ENCODE results near the gene KYNU.
"Not testable (repeated sequence)": the region's sequence is repeated elsewhere in the genome, so short reads cannot be mapped to it uniquely, and the experiment has no call there.

Gene KYNU

DNA sequence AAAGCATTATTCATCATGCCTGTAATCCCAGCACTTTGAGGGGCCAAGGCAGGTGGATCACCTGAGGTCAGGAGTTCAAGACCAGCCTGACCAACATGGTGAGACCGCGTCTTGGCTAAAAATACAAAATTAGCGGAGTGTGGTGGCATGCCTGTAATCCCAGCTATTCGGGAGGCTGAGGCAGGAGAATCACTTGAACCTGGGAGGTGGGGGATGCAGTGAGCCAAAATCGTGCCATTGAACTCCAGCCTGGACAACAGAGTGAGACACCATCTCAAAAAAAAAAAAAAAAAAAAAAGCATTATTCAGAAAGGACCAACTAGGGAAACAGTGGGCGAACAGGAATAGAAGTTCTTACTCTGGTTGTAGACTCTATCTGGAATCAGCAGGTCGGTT is 8.4 kb upstream of the KYNU start:
- in situ Hi-C loops (cut with HindIII; ENCODE audit: low pct_ligation_motif_present, low pct_unique_long_range_greater_than_20kb, low sequenced_read_pairs); DNase-seq: not testable (repeated sequence)

DNA sequence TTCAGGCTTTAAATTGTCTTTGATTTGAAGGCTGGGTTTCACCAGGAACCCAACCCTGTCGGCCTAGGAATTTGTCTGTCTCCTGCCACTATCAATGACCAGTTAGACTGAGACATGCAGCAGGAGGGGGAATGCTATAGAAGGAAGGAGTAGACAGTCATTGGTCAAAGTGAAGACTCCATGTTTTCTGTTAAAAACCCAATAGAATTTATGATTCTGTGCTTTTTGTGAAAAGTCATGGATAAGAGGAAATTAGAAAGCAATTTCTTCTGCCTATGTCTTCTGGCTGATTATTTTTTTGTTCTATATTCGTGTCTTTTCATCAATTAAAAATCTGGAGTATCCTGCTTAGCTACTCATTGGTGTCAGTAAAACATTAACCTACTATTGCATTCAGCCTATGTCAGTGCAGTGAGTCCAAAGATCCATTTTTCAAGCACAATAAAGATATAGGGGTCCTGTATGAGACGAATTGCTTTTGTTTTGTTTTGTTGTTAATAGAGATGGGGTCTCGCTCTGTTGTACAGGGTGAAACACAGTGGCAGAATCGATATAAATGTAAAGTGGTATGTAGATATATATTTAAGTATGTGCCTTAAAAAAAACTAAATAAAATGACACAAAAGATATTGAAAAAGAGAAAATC is 7.9 kb upstream of the KYNU start:
- no peak for DNase-seq
- in situ Hi-C loops (cut with HindIII; ENCODE audit: low pct_ligation_motif_present, low pct_unique_long_range_greater_than_20kb, low sequenced_read_pairs) = no loop called here

GRCh38 chr2:142870526-142870925 is 6.9 kb upstream of the KYNU start:
- in situ Hi-C loops (cut with HindIII; ENCODE audit: low pct_ligation_motif_present, low pct_unique_long_range_greater_than_20kb, low sequenced_read_pairs) = no loop called here
- no peak for DNase-seq

GRCh38 chr2:142871396-142871795 is 6.1 kb upstream of the KYNU start:
- no peak for DNase-seq
- in situ Hi-C loops (cut with HindIII; ENCODE audit: low pct_ligation_motif_present, low pct_unique_long_range_greater_than_20kb, low sequenced_read_pairs) = no loop called here

GRCh38 chr2:142872882-142873724 is 4.4 kb upstream of the KYNU start:
- in situ Hi-C loops (cut with HindIII; ENCODE audit: low pct_ligation_motif_present, low pct_unique_long_range_greater_than_20kb, low sequenced_read_pairs) = no loop called here
- DNase-seq = no peak

GRCh38 chr2:142873831-142874287 is 3.6 kb upstream of the KYNU start:
- no peak for DNase-seq

DNA sequence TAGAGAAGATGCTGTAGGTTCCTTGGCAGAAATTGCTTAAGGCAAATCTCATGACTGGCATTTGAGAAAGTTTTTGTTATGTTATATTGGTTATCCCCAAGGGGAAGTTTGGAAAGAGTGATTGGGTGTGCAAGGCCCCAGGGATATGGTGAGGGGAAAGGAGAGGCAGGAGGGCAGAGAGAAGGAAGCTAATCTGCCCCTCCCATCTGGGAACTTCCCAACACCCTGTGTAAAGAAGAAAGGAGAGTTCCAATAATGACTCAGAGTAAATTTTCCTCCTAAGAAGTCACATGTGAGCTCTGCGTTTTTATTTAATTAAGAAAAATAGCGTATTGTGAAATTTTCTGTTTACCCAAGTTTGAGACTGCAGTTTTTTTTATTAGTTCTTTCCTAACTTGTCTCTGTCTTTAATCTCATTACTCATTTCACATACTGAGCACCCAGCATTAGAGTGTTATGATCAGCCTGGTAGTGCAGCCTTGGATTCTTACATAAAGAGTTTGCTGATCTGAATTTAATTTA is 3.1 kb upstream of the KYNU start:
- DNase-seq = no peak
- in situ Hi-C loops (cut with HindIII; ENCODE audit: low pct_ligation_motif_present, low pct_unique_long_range_greater_than_20kb, low sequenced_read_pairs) = no loop called here

More at GRCh38 chr2:142873831-142874287, 3.6 kb upstream of the KYNU start:
- in situ Hi-C loops (cut with HindIII; ENCODE audit: low pct_ligation_motif_present, low pct_unique_long_range_greater_than_20kb, low sequenced_read_pairs) = no loop called here

DNA sequence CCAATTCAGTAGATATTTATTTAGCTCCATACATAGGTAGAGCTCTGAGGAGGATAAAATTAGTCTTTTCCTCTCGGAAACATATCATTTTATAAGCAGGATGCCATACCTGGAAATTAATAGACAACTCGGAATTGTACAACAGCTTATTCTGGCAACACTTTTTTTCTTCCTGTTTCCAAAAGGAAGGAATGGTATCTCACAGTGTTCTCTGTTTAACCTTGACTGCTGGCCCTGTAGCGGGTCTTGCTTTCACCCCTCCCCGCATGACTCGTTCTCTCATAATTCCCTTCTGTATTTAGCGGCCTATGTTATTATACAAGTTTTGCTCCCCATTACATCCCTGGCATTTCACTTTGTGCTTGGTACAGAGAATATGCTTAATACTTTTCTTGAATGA is 2.5 kb upstream of the KYNU start:
- in situ Hi-C loops (cut with HindIII; ENCODE audit: low pct_ligation_motif_present, low pct_unique_long_range_greater_than_20kb, low sequenced_read_pairs) = no loop called here
- no peak for DNase-seq

DNA sequence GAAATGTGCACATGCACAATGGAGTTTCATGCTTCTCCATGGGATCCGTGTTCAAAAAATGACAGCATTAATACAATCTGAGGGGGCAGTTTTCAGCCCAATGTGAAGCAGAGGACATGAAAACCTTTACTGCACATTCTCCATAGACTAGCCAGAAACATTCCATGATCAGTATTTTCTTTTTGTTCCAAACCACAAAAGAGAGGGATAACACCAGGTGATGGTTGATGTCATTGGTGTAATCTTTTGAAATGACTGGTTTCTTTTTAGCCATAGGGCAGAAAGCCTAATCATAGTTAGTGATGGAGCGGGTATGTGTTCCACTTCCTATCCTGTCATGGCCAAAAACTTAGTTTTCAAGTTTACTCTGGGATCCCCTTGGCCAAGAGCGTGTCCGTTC is 1.8 kb upstream of the KYNU start:
- in situ Hi-C loops (cut with HindIII; ENCODE audit: low pct_ligation_motif_present, low pct_unique_long_range_greater_than_20kb, low sequenced_read_pairs) = no loop called here
- no peak for DNase-seq

DNA sequence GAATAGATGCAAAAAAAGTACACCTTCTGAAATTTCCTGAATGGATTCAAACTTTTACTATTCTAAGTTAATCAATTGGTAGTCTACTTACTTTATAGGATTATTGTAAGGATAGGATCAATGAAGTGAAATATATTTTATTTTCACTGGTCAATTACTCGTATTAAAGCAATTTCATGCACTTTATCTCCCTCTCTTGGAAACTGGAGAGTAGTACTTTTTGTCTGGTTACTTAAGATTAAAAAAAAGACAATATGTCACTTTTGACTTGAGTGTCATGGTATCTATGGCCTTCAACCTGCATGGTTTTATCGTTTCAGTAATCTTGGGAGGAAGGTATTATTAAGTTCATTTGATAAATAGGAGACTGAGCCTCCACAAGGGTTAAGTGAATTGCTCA is 1.0 kb upstream of the KYNU start:
- no peak for DNase-seq
- in situ Hi-C loops (cut with HindIII; ENCODE audit: low pct_ligation_motif_present, low pct_unique_long_range_greater_than_20kb, low sequenced_read_pairs) = no loop called here

- no peak for DNase-seq
- in situ Hi-C loops (cut with HindIII; ENCODE audit: low pct_ligation_motif_present, low pct_unique_long_range_greater_than_20kb, low sequenced_read_pairs) = no loop called here
Measured at GRCh38 chr2:142878031-142878678, 691 bp downstream of the KYNU start.

DNA sequence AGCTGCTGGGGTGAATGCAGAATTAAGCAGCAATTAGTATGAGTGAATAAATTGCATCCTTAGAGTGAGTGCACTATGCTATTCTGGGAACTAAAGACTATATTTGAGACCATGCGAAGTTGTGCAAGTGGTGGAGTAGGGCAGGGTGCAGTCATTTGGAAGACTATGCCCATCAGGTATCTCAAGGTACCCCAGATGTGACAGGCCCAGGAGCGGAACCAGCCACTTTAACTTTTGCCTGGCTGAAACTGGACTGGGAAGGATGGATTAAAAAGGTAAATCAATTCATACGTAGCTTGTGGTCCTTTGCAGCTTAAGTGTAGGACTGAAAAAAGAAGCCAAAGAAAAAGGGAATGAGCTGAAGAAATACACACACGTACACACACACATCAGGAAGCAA is 1.7 kb downstream of the KYNU start:
- in situ Hi-C loops (cut with HindIII; ENCODE audit: low pct_ligation_motif_present, low pct_unique_long_range_greater_than_20kb, low sequenced_read_pairs) = no loop called here
- no peak for DNase-seq

DNA sequence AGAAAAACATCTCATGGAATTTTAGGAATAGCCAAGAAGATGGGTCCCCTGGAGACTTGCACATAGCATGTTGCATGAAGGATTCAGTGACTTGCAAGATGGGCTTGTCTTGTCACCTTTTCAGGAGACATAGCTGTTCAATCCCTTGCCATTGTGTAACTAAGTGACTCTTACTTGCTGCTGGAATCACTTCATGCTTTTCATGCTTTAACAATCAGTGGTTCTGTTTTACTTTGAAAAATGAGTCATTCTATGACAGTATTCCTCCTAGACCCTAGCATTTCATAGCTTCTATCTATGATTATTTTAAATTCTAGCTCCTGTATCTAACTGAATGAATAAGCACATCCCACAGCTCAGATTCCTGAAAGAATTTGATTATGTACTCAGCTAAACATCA is 2.8 kb downstream of the KYNU start:
- DNase-seq = no peak
- in situ Hi-C loops (cut with HindIII; ENCODE audit: low pct_ligation_motif_present, low pct_unique_long_range_greater_than_20kb, low sequenced_read_pairs) = no loop called here

DNA sequence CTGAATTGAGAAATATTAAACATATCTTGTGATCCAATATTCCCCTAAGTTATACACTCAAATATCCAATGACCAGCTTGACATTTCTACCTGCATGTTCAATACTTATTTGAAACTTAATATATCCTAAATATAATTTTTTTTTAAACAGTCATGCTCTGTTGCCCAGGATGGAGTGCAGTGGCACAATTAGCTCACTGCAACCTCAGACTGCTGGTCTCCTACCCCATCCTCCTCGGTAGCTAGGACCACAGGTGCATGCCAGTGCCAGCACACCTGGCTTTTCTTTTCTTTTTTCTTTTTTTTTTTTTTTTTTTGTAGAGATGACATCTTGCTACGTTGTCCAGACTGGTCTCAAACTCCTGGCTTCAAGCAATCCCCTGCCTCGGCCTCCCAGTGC is 4.2 kb downstream of the KYNU start:
- no peak for DNase-seq
- in situ Hi-C loops (cut with HindIII; ENCODE audit: low pct_ligation_motif_present, low pct_unique_long_range_greater_than_20kb, low sequenced_read_pairs) = no loop called here

DNA sequence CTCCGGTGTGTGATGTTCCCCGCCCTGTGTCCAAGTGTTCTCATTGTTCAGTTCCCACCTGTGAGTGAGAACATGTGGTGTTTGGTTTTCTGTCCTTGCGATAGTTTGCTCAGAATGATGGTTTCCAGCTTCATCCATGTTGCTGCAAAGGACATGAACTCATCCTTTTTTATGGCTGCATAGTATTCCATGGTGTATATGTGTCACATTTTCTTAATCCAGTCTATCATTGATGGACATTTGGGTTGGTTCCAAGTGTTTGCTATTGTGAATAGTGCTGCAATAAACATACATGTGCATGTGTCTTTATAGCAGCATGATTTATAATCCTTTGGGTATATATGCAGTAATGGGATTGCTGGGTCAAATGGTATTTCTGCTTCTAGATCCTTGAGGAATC is 5.0 kb downstream of the KYNU start:
- in situ Hi-C loops (cut with HindIII; ENCODE audit: low pct_ligation_motif_present, low pct_unique_long_range_greater_than_20kb, low sequenced_read_pairs); DNase-seq: not testable (repeated sequence)

GRCh38 chr2:142883526-142883925 is 6.1 kb downstream of the KYNU start:
- in situ Hi-C loops (cut with HindIII; ENCODE audit: low pct_ligation_motif_present, low pct_unique_long_range_greater_than_20kb, low sequenced_read_pairs) = no loop called here
- no peak for DNase-seq

DNA sequence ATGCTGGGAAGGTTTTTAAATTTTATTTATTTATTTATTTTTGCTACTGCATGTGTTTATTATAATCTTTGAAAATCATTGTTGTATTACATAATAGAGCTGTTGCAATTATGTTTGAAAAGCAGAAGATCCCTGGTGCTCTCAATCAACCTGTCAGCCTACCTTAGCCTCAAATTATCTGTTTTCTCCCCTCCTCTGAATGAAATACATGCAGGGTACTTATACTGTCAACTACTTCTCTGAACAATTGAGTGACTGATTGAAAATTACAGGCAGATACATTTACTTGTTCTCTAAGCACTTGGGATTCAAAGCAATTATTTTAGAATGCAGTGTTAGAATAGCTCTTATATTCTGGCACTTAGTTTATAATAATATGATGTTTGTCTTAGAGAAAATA is 8.1 kb downstream of the KYNU start:
- in situ Hi-C loops (cut with HindIII; ENCODE audit: low pct_ligation_motif_present, low pct_unique_long_range_greater_than_20kb, low sequenced_read_pairs) = no loop called here
- no peak for DNase-seq

GRCh38 chr2:142892715-142893114 is 15.3 kb downstream of the KYNU start:
- DNase-seq = no peak
- in situ Hi-C loops (cut with HindIII; ENCODE audit: low pct_ligation_motif_present, low pct_unique_long_range_greater_than_20kb, low sequenced_read_pairs) = no loop called here

GRCh38 chr2:142893241-142893640 is 15.8 kb downstream of the KYNU start:
- in situ Hi-C loops (cut with HindIII; ENCODE audit: low pct_ligation_motif_present, low pct_unique_long_range_greater_than_20kb, low sequenced_read_pairs) = no loop called here
- no peak for DNase-seq

All from ACHN (cell line).